ENCODE results near the gene SETD5. TPM values are rescaled to one million over a fixed set of nuclear protein-coding genes. Genes with fewer than 3 reads are reported as not detected.

Gene SETD5
- total RNA-seq, 1 donor from 2014 or later, result 167 TPM

GRCh38 chr3:9385187-9386077, 12.0 kb upstream of the SETD5 start:
- FAIRE-seq, result no peak
- H3K9me3 ChIP-seq (ENCODE audit: insufficient read depth, low read depth, low read length), result no peaks in the 10 kb centered on the region
- H3K9me3 Mint-ChIP-seq (ENCODE audit: unreplicated experiment), result no peaks in the 10 kb centered on the region
- H4K20me1 ChIP-seq (ENCODE audit: insufficient read depth, low read length), result peaks cover 30% of the 10 kb centered on the region
- H3K27ac ChIP-seq (ENCODE audit: low read depth, low read length), result no peak overlapping the region
- H3K9ac ChIP-seq (ENCODE audit: low read length), result no peak overlapping the region
- peak overlapping the region; percentile 18 for H3K4me3 Mint-ChIP-seq (ENCODE audit: unreplicated experiment)
- H3K4me3 ChIP-seq (ENCODE audit: insufficient read depth, low read depth, low read length), result no peak overlapping the region
- H3K4me1 ChIP-seq (ENCODE audit: insufficient read depth, low read length), result peaks cover 10% of the 10 kb centered on the region
- no peaks in the 10 kb centered on the region for H3K27me3 ChIP-seq (ENCODE audit: insufficient read depth, low read length)
- H3K4me1 Mint-ChIP-seq (ENCODE audit: low read depth, unreplicated experiment), result peaks cover 40% of the 10 kb centered on the region
- DNase-seq (ENCODE audit: low read depth), result no peak
- H3K79me2 ChIP-seq (ENCODE audit: insufficient read depth, low read length), result peaks cover 25% of the 10 kb centered on the region
- H3K36me3 Mint-ChIP-seq (ENCODE audit: low read depth, unreplicated experiment), result peaks cover 8% of the 10 kb centered on the region
- peaks cover 65% of the 10 kb centered on the region for H3K36me3 ChIP-seq (ENCODE audit: insufficient read depth, low read length)
- TF ChIP-seq CTCF (IDR thresholded peaks at IDR 0.05; ENCODE audit: insufficient read depth, low read depth, low read length) (no peak), EZH2 (IDR thresholded peaks at IDR 0.05; ENCODE audit: insufficient read depth, low read length) (no peak)
- peak overlapping the region; percentile 66 for H3K27ac Mint-ChIP-seq (ENCODE audit: unreplicated experiment)
- no peak overlapping the region for H2AFZ ChIP-seq (ENCODE audit: low read depth, low read length)
- H3K27me3 Mint-ChIP-seq (ENCODE audit: low read depth, unreplicated experiment), result no peaks in the 10 kb centered on the region
- no peak overlapping the region for H3K4me2 ChIP-seq (ENCODE audit: low read length)

GRCh38 chr3:9386078-9386459, 11.3 kb upstream of the SETD5 start:
- H3K4me3 Mint-ChIP-seq (ENCODE audit: unreplicated experiment), result no peak overlapping the region
- no peak overlapping the region for H3K27ac ChIP-seq (ENCODE audit: low read depth, low read length)
- no peaks in the 10 kb centered on the region for H3K9me3 Mint-ChIP-seq (ENCODE audit: unreplicated experiment)
- FAIRE-seq, result no peak
- no peak for DNase-seq (ENCODE audit: low read depth)
- TF ChIP-seq EZH2 (IDR thresholded peaks at IDR 0.05; ENCODE audit: insufficient read depth, low read length) (no peak), CTCF (IDR thresholded peaks at IDR 0.05; ENCODE audit: insufficient read depth, low read depth, low read length) (no peak)
- no peaks in the 10 kb centered on the region for H3K27me3 ChIP-seq (ENCODE audit: insufficient read depth, low read length)
- H2AFZ ChIP-seq (ENCODE audit: low read depth, low read length), result no peak overlapping the region
- peaks cover 32% of the 10 kb centered on the region for H3K79me2 ChIP-seq (ENCODE audit: insufficient read depth, low read length)
- peaks cover 11% of the 10 kb centered on the region for H3K36me3 Mint-ChIP-seq (ENCODE audit: low read depth, unreplicated experiment)
- no peaks in the 10 kb centered on the region for H3K9me3 ChIP-seq (ENCODE audit: insufficient read depth, low read depth, low read length)
- H3K9ac ChIP-seq (ENCODE audit: low read length), result no peak overlapping the region
- H3K27me3 Mint-ChIP-seq (ENCODE audit: low read depth, unreplicated experiment), result no peaks in the 10 kb centered on the region
- peaks cover 45% of the 10 kb centered on the region for H3K4me1 Mint-ChIP-seq (ENCODE audit: low read depth, unreplicated experiment)
- peaks cover 72% of the 10 kb centered on the region for H3K36me3 ChIP-seq (ENCODE audit: insufficient read depth, low read length)
- no peak overlapping the region for H3K4me3 ChIP-seq (ENCODE audit: insufficient read depth, low read depth, low read length)
- H3K27ac Mint-ChIP-seq (ENCODE audit: unreplicated experiment), result no peak overlapping the region
- peaks cover 10% of the 10 kb centered on the region for H3K4me1 ChIP-seq (ENCODE audit: insufficient read depth, low read length)
- H3K4me2 ChIP-seq (ENCODE audit: low read length), result no peak overlapping the region
- H4K20me1 ChIP-seq (ENCODE audit: insufficient read depth, low read length), result peaks cover 36% of the 10 kb centered on the region

All from astrocyte (in vitro differentiated cells and primary cell).